ENCODE data around the gene PRKCA. TPM values are rescaled to one million over a fixed set of nuclear protein-coding genes. Genes with fewer than 3 reads are reported as not detected.

The PRKCA gene
- total and polyA plus RNA-seq, 9 of the 15 experiments (the other 6 are each of a cell fraction or from before 2014, with no cell fraction given) = 3.2 to 33.0 (median 17.8) TPM

DNA sequence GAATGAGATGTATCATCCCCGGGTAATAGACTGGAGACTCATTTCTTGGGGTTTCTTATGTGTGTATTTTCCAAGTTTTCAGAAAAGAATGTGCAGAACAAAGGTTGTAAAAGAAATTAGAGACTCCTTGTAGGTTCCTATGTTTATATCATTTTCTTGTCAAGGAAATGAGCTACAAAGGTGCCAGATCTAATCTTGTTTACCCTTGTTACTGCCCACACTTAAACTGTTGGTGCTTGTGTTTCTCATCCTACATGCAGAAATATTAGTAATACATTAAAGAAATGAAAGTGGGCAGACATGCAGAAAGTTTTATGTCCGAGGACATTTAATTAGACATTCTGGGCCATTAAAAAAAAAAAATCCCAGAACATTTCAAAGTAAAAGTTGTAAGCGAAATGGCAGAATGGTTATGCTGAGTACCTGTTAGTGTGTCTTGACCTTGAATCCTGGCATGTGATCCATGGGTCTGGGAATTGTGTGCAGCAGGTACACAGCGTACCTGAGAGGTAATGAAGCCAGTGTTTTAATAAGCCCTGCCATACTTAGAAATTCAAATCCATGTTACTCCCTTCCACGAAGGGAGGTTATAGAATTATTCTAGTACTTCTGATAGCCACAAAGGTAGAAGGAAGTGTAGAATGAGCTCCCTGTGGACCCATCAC, 469.9 kb downstream of the PRKCA start:
- in situ Hi-C loops (cut with MboI) = no loop called here
- Histone ChIP-seq H3K36me3 (ENCODE audit: control insufficient read depth, insufficient read depth, low read length) (peaks cover 21% of the 10 kb centered on the region; the same call in 1 of the 3 replicates), H3K9ac (ENCODE audit: insufficient read depth in 1 of 2, low read depth in 2 of 2, low read length in 2 of 2) (no peak overlapping the region), H3K9me1 (ENCODE audit: control insufficient read depth, insufficient read depth, low read length) (no peaks in the 10 kb centered on the region), H3K27ac (ENCODE audit: extremely low read depth, low read depth, low read length) (no peak overlapping the region), H2AFZ (ENCODE audit: low read depth, low read length) (no peak overlapping the region), H3K4me2 (ENCODE audit: insufficient read depth, low read length) (no peak overlapping the region), H3K9me3 (replicated peaks; ENCODE audit: control insufficient read depth, insufficient read depth, low read depth, low read length) (no peaks in the 10 kb centered on the region), H3K27me3 (ENCODE audit: control insufficient read depth in 2 of 2, insufficient read depth in 2 of 2, low read length in 2 of 2) (no peaks in the 10 kb centered on the region), H3K79me2 (ENCODE audit: control insufficient read depth, insufficient read depth, low read length) (no peaks in the 10 kb centered on the region), H4K20me1 (replicated peaks; ENCODE audit: control insufficient read depth, insufficient read depth, low read length) (no peaks in the 10 kb centered on the region), H3K4me1 (replicated peaks in 1 of 2; ENCODE audit: control insufficient read depth in 2 of 2, insufficient read depth in 2 of 2, low read length in 2 of 2) (no peaks in the 10 kb centered on the region), H3K4me3 (no peak overlapping the region)
- DNase-seq (ENCODE audit: extremely low read depth in 1 of 4, low spot score in 3 of 4) = no peak
- ChIA-PET CTCF (ENCODE audit: low intra/inter-chr PET ratio) (no interaction called here), POLR2A (no interaction called here)
- FAIRE-seq = no peak
- WGBS (ENCODE audit: insufficient coverage, low coverage, missing lambda C conversion rate) = 63% methylated on average over 5 of the region's 5 CpGs
- no peak for ATAC-seq
- TF ChIP-seq ZNF436 (CRISPR knock-in tag; IDR thresholded peaks at IDR 0.05) (no peak), ZNF398 (CRISPR knock-in tag; IDR thresholded peaks at IDR 0.05) (no peak), HDGF (IDR thresholded peaks at IDR 0.05) (no peak), DPF2 (IDR thresholded peaks at IDR 0.05) (no peak), GTF2B (IDR thresholded peaks at IDR 0.05; ENCODE audit: extremely low read depth, insufficient read length) (no peak), SLC30A9 (CRISPR knock-in tag; IDR thresholded peaks at IDR 0.05) (no peak), MBD2 (IDR thresholded peaks at IDR 0.05; ENCODE audit: borderline replicate concordance, low read depth) (no peak), ZNF311 (CRISPR knock-in tag; IDR thresholded peaks at IDR 0.05) (no peak), HNRNPK (IDR thresholded peaks at IDR 0.05; ENCODE audit: low read depth, low read length, poor library complexity, severe bottlenecking) (no peak)
- TF ChIP-seq, protein P1, sequence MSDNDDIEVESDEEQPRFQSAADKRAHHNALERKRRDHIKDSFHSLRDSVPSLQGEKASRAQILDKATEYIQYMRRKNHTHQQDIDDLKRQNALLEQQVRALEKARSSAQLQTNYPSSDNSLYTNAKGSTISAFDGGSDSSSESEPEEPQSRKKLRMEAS (CRISPR knock-in tag; IDR thresholded peaks at IDR 0.05) = no peak
- intact Hi-C loops (cut with micrococcal nuclease) = no loop called here
- no TSS peak for BruUV-seq (replicated peaks)

Measured in K562 (cell line).